HG02798 (cell line): Measurements from ENCODE around the gene CPN1.
"Not testable (repeated sequence)": the region's sequence is repeated elsewhere in the genome, so short reads cannot be mapped to it uniquely, and the experiment has no call there.

ENCODE experiments used
- ATAC-seq: cut with Tn5 transposase; IDR thresholded peaks from one replicate; pipeline ENCODE4 v1.9.1; 2021; ENCODE audit warnings: mild to moderate bottlenecking; ENCODE audit not compliant: unreplicated experiment, poor library complexity

The CPN1 gene

DNA sequence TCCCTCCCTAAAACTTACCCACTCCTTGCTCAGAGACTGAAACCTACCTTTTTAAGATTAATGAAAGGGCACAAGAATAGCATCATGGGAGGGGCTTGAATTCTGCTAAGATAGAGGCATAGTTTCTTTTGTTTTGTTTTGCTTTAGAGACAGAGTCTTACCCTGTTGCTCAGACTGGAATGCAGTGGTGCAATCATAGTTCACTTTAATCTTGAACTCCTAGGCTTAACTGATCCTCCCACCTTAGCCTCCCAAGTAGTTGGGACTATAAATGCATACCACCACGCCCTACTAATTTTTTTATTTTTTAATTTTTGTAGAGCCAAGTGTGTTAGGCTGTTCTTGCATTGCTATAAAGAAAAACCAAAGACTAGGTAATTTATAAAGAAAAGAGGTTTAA lies 54.3 kb downstream of the CPN1 start:
- no peak for ATAC-seq

- no peak for ATAC-seq
Measured at GRCh38 chr10:100025576-100025975, 56.1 kb downstream of the CPN1 start.

- ATAC-seq, result no peak
Measured at GRCh38 chr10:100024748-100025147, 56.9 kb downstream of the CPN1 start.

- ATAC-seq, result no peak
Measured at GRCh38 chr10:100022403-100022802, 59.3 kb downstream of the CPN1 start.

GRCh38 chr10:100021322-100021721 lies 60.3 kb downstream of the CPN1 start:
- ATAC-seq, result no peak

- ATAC-seq, result no peak
Measured at GRCh38 chr10:100020886-100021253, 60.8 kb downstream of the CPN1 start.

DNA sequence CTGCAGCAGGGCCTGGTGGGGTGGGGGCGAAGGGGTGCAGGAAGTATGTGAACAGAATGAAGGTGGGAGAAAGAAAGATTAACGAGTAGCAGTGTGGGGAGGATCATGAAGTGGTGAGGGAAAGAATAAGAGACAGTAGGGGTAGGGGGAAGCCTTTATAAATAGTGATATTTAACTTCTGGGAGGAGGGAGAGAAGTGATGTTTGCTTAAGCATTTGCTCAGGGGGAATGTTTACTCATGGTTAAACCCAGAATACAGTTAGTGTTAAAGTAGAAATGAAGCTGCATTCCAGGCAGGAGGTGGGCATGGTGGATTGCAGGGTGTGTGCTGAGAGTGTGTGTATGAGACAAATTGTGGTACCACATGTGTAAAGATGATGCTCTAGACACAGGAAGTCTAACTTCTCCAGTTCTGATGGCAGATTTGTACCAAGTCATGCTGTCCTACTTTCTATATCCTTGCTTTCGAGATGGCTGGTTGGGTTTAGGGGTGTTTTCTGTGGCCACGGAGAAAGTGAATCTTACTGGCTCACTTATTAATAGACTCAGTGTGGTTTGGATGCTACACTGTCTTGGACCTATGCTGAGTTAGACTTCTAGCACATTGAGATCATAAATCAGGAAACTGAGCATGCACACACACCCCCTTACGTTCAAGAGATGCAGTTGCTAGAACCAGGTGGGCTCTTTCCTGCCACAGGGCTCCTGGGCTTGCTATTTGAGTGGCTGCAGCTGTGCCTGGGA lies 61.4 kb downstream of the CPN1 start:
- ATAC-seq, result no peak

DNA sequence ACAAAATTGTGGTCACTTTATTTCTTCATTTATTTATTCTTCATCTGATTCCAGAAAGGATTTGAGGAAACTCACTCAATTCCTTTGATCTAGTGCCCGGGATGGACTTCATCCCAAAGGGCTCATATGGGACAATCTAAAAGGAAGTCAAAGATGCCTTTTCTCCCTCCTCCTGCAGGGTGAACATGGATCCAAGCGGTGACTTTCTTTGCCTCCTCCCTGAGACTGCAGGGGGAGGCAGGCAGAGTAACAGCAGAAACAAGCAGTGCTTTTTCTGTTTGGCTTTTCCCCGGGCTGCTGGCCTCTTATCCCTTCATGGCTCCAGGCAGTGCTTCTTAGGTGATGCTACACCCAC lies 61.9 kb downstream of the CPN1 start:
- ATAC-seq, result no peak

DNA sequence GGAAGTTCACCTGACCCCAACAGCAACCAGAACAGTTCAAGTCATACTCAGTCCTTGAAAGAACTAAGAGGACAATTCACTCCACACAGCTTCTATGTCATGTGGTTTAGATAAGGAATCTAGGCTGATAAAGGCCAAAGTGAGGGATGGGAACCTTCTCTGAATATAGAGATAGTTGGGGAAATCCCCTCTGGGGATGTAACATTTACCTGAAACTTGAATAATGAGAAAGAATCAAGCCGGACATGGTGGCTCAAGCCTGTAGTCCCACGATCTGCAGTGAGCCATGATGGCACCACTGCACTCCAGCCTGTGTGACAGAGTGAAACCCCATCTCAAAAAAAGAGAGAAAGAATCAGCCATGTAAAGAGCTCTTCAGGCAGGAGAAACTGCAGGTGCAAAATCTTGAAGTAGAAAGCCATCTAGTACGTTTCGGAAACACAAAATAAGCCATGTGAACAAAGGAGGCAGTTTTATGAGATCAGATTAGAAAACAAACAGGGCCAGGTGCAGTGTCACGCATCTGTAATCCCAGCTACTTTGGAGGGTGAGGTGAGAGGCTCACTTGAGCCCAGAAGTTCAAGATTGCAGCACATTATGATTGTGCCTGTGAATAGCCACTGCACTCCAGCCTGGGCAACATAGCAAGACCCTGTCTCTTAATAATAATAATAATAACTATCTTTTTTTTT lies 67.5 kb downstream of the CPN1 start:
- peak; percentile 65 for ATAC-seq

GRCh38 chr10:100013621-100014020 lies 68.0 kb downstream of the CPN1 start:
- no peak for ATAC-seq

DNA sequence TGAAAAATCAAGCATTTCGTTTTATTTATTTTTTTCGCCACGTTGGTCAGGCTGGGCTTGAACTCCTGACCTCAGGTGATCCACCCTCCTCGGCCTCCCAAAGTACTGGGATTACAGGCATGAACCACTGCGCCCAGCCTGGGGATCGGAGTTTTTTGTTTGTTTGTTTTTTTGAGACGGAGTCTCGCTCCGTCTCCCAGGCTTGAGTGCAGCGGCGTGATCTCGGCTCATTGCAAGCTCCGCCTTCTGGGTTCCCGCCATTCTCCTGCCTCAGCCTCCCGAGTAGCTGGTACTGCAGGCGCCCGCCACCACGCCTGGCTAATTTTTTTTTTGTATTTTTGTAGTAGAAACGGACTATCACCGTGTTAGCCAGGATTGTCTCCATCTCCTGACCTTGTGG lies 69.8 kb downstream of the CPN1 start:
- not testable (repeated sequence) for ATAC-seq

- peak; percentile 82 for ATAC-seq
Measured at GRCh38 chr10:100009793-100010676, 71.6 kb downstream of the CPN1 start, which contains the start of gene DNMBP. Gene DNMBP, minus strand, starts transcription at chr10:100009947. Its CDS starts 37,823 bp downstream, at chr10:99972124.

DNA sequence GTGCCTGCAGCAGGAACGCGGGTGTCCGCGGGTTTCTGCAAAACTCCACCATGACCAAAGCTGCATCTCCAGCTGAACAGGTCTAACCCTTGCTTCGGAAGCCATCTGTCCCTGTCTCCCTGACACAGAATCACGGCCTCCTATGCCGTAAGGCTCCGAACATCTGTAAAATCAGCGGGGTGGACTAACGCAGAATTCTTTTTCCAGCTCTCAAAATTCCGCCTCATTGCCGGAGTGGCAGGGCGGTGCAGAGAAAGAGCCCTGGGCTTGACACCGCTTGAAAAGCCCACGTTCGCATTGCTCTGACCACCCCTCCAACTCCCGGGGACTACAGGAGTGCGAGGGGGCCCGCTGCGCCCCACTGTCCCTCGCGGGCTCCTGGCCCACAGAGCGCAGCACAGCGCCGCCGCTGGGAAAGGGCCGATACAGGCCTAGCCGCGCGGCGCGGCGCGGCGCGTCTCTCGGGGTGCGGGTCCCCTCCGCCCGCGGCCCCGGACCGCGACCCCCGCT lies 72.3 kb downstream of the CPN1 start:
- ATAC-seq, result peak; percentile 62

DNA sequence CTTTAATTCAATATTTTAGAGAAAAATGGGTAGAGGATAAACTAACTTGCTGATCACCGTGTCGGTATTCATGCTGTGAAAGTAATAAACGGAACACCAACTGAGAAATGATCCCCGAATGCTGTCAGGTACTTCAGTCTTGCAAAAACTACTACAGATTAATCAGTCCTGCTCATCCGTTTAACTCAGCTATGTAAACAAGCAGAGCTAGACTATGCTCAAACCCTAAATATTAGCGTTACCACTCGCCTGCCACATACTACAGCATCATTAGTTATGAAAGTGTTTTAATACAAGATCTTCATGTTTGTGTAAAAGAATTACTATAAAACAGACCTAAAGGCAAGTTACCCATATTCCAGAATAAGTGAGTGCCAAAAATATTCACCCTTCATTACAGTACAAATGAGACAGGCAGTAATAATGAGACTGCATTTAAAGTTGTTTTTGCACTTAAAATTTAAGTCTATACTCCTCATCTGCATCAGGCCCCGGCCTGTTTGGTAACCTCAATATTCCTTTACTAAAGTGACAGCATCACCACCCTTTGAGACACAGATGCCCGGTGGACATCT lies 72.9 kb downstream of the CPN1 start:
- no peak for ATAC-seq

DNA sequence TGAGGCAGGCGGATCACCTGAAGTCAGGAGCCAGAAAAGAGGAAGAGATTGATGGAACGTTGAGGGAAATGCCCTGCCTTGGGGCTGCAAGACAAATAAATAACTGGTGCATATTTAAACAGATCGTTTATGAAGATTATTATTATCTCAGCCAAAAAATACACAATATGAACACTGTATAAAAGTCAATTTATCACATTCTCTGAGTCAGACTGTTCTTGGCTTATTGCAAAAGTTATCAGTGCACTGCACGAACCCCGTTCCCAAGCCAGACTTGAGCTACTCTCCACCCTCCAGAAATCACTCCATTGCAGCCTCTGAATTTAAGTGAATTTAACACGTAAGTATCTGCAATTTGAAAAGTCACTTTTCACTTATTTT lies 73.5 kb downstream of the CPN1 start:
- ATAC-seq, result no peak

GRCh38 chr10:100007231-100008141 lies 74.2 kb downstream of the CPN1 start:
- ATAC-seq, result no peak

GRCh38 chr10:100006243-100006886 lies 75.3 kb downstream of the CPN1 start:
- ATAC-seq, result no peak

- ATAC-seq, result no peak
Measured at GRCh38 chr10:100004805-100005510, 76.7 kb downstream of the CPN1 start.
